ENCODE results near the gene TBC1D22B.

TBC1D22B gene

DNA sequence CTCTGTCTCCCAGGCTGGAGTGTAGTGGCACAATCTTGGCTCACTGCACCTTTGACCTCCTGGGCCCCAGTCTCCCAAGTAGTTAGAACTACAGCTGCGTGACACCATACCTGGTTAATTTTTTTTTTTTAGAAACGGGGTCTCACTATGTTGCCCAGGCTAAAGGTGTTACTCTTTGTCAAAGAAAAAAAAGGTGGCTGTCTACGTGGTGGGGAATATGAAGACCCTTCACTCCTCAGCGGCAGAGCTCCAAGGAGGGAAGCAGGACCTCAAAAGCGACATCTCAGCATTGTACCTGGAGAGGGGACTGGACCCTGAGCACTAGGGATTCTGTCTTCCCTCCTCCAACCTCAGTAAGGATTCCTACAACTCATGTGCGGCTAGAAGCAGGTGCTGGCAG, 16.4 kb upstream of the TBC1D22B start:
- DNase-seq = no peak

GRCh38 chr6:37241775-37242428, 15.7 kb upstream of the TBC1D22B start:
- no peak for DNase-seq

DNA sequence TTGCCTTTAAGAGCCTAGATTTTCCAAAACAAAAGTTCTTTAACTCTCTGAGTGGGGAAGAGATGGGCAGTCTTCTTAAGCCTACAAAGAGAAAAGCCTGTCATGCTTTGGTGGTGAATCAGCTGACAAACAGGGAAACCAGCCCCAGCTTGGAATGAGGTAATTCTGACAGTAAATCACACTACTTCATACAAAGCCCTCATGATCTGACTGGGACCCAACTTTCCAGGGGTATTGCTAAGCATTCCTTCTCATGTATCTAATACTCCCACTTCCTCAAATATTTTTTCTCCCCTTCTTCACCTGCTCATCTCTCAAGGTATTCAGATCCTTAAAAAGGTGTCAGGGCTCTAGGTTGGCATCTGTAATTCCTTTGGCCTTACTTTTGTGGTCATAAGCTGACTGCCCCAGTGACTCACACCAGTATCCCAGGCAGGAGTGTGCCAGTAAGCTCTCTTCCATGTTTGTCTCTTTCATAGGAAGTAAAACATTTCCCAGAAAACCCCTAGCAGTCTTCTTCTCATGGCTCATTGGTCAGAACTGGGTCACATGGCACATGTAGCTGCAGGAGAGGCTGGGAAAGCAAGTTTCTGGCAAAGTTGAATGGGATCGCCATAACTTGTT, 15.0 kb upstream of the TBC1D22B start:
- DNase-seq = no peak

DNA sequence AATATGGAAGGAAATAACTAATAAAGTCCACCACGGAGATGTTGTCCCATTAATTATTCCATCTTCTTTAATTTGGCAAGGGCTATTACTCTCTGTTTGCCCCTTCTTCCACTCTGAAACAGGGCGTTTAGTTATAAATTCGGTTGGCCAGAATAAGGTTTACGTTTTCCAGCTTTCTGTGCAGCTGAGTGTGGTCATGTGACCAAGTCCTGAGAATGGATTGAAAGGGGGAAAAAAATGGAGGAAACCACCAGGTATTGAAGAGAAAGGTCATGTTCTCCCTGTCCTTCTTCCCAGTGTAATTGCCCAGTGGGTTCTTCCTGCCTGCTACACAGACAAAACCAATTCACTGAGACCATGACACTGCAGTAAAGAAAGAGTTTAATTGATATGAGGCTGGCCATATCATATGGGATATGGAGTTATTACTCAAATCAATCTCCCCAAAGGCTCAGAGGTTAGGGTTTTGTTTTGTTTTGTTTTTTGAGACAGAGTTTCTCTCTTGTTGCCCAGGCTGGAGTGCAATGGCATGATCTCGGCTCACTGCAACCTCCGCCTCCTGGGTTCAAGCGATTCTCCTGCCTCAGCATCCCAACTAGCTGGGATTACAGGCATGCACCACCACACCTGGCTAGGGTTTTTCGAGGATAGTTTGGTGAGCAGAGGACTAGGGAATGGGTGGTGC, 14.3 kb upstream of the TBC1D22B start:
- no peak for DNase-seq

GRCh38 chr6:37243816-37244370, 13.7 kb upstream of the TBC1D22B start:
- DNase-seq = no peak

- DNase-seq = no peak
These were observed 12.9 kb upstream of the TBC1D22B start for GRCh38 chr6:37244430-37245310.

GRCh38 chr6:37251211-37251780, 6.3 kb upstream of the TBC1D22B start:
- no peak for DNase-seq

DNA sequence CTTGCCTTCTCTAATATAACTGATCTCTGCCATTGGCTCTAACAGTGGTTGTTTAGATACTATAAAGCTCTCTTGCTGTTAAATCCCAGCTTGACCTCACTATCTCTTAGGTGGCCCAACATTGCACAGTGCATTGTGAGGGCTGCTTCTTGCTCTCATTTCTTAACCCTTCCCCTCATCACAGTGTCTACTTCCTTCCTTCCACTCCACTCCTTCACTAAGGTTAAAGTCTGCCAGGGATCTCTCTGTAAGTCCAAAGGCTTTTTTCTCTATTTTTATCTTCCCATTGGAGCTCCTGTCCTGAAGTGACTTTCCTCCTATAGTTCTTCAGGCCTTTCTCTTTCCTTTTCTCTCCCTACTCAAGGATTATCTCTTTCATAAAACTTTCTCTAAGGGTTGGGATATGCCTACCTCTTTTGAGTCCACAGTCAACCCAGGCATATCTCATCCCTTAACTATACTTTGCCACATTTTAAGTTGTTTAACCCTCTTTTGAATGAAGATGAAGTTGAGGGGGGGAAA, 4.0 kb upstream of the TBC1D22B start:
- no peak for DNase-seq

GRCh38 chr6:37254881-37255280, 2.7 kb upstream of the TBC1D22B start:
- DNase-seq = no peak

DNA sequence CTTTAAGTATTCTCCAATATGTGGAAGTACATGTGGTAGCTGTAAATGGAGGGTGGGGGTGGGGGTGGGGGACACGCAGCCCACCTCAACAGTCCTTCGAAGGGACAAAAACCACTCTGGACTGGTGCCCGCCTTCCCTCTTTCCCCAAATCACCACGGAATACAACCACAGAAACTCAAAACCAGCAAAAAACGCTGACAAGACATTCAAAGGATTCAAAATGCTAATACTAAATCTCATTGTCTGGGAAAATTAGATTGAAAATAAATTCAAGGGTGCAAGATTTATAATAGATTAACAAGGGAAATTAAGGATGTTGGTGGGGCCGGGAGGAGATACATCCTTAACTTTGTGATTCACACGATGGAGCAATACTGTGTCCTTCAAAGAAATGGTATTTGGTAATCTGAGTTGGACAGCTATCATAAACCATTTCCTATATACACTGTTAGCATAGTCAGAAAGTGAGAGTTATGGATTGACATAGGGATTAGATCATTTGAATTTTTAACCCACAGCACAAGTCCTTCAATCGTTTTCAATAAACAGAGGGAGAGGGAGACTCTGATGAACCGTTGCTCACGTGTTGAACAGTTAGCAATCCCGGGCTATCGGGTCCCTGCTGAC, 766 bp upstream of the TBC1D22B start:
- DNase-seq = no peak

- DNase-seq = no peak
These were observed 295 bp upstream of the TBC1D22B start for GRCh38 chr6:37257320-37257633.

DNA sequence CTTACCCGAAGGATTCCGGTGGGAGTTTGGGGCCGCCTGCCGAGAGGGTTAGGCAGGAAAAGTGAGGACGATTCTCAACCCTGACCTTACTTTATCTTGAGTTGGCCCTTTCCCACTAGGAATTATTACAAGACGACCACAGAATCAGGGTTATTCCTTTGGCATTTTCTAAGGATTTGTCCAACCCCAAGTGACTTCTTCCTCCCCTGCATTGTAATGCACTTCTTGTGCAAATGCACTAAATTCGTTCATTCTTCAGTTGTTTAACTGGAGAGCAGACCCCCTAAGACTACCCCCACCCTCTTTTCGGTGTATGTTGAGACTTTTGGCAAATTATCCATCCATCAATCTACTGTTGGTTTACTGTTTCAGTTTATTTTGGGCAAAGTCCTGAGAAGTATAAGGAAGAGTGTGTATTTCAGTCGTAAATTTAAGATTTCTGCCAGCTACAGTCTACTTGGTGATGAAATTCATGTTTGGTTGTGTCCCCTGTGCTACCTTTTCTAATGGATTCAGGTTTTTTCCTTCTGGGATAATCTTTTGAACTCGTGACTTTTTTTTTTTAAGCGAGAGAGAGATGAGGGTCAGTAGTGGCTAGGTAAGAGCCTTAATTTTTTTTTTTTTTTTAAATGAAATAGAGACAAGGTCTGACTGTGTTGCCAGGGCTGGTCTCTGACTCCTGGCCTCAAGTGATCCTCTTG, 983 bp downstream of the TBC1D22B start:
- DNase-seq = no peak

- DNase-seq = no peak
These were observed 1.6 kb downstream of the TBC1D22B start for GRCh38 chr6:37259191-37259590.

GRCh38 chr6:37260040-37260439, 2.5 kb downstream of the TBC1D22B start:
- no peak for DNase-seq

- no peak for DNase-seq
These were observed 2.9 kb downstream of the TBC1D22B start for GRCh38 chr6:37260444-37260843.

DNA sequence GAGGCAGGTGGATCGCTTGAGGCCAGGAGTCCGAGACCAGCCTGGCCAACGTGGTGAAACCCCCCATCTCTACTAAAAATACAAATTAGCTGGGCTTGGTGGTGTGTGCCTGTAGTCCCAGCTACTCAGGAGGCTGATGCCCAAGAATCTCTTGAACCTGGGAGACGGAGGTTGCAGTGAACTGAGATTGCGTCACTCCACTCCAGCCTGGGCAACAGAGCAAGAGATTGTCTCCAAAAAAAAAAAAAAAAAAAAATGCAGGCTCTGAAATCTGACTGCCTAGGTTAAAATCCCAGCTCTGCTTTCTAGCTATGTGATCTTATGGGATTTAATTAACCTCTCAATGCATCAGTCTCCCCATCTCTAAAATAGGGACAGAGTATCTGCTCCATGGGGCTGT, 3.6 kb downstream of the TBC1D22B start:
- no peak for DNase-seq

DNA sequence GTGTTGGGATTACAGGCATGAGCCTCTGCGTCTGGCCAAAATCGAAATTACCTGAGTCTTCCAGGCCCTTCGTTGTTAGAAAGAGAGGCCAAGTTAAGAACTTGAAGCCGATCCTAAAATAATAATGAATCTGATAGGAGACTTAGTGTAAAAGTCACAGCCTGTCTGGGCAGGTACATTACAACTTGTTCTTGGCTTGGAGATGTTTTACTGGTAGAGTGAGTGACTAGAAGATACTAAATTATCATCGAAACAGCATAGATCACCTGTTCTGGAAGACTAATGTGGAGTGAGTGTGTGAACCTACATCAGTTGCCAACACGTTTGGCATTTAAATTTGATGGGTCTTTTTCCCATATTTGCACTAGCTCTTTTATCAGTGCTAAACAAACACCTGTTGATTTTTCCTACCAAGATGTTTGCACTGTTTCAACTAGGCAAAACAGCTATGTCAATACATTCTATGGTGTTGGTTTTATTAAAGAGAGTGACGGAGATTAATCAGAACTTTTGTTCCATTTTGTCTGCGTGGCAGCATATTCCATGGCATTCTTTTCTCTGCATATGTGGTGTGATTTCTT, 5.0 kb downstream of the TBC1D22B start:
- no peak for DNase-seq

DNA sequence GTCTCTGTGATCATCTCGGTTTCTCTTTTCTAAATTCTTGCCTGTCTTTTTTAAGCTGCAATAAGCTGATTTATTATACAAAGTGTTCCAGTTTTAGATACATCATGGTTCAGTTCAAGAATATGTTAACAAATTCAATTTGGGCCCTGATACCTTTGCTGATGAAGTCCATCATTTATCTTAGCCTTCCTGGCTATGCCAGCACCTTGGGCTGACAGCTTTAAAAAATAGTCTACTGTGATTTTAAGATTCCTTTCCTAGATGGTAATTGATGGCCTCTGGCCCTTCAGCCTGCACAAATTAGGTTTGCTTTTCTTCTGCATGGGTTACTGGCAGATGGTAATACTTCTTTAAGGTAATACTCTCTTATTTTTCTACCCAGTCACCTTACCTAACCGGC, 7.4 kb downstream of the TBC1D22B start:
- DNase-seq = no peak

GRCh38 chr6:37265860-37266259, 8.3 kb downstream of the TBC1D22B start:
- no peak for DNase-seq

DNA sequence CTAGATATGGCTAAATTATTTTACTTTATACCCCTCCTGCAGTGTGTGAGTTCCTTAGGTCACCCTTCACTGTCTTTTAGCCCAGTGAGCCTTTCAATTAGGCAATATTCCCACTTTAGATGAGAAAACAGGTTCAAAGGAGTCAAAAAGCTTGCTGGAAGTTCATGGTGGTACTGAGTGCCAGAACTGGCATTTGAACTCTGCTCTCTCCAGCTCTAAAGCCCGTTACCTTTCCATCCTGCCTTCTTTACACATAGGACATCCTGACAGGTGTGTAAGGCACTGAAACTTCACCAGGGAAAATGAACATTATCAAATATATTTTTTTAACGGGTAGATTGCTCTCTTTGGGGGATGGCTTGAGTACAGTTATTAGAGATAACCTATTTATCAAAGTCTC, 11.5 kb downstream of the TBC1D22B start:
- no peak for DNase-seq
